ENCODE measurements around the gene EXT2.

DNA sequence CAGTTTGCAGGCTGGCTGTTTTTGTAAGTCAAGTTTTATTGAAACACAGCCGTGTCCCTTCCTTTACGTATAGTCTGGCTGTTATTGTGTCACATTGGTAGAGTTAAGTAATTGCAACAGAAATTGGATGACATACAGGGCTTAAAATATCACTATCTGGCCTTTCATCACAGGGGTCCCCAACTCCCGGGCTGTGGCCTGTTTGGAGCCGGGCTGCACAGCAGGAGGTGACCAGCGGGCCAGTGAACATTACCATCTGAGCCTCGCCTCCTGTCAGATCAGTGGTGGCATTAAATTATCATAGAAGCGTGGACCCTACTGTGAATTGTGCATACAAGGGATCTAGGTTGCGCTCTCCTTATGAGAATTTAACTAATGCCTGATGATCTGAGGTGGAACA is 31.7 kb downstream of the EXT2 start:
- TF ChIP-seq CTCF (IDR thresholded peaks at IDR 0.05; ENCODE audit: low read depth, low read length) (no peak), POLR2A (IDR thresholded peaks at IDR 0.05; ENCODE audit: extremely low read depth, insufficient read length) (no peak)

Measured in NB4 (cell line).